Hypothalamus (tissue), 51 donors: ENCODE measurements around the gene COG7.
"Not testable (repeated sequence)": the region's sequence is repeated elsewhere in the genome, so short reads cannot be mapped to it uniquely, and the experiment has no call there.

Experiments used
- DNase-seq, 51 donors: peaks; one replicate each; lab custom pipeline; 2025; lab: John Stamatoyannopoulos, UW

COG7 gene

GRCh38 chr16:23389201-23389600 is 63.8 kb downstream of the COG7 start:
- no peak for DNase-seq

- DNase-seq, result no peak
These were observed 64.2 kb downstream of the COG7 start for GRCh38 chr16:23388786-23389185.

GRCh38 chr16:23387666-23388065 is 65.3 kb downstream of the COG7 start:
- DNase-seq, result no peak

GRCh38 chr16:23385441-23385840 is 67.5 kb downstream of the COG7 start:
- no peak for DNase-seq

GRCh38 chr16:23384878-23385277 is 68.1 kb downstream of the COG7 start:
- no peak for DNase-seq

- DNase-seq, result no peak
These were observed 69.1 kb downstream of the COG7 start for GRCh38 chr16:23383881-23384280.

GRCh38 chr16:23382279-23382678 is 70.7 kb downstream of the COG7 start:
- DNase-seq, result no peak

GRCh38 chr16:23381702-23382101 is 71.3 kb downstream of the COG7 start:
- not testable (repeated sequence) for DNase-seq

GRCh38 chr16:23380501-23380951 is 72.5 kb downstream of the COG7 start:
- no peak for DNase-seq

- DNase-seq, result no peak
These were observed 73.3 kb downstream of the COG7 start for GRCh38 chr16:23379707-23380106.

- DNase-seq, result no peak
These were observed 74.1 kb downstream of the COG7 start for GRCh38 chr16:23378921-23379320.

- no peak for DNase-seq
These were observed 74.7 kb downstream of the COG7 start for GRCh38 chr16:23378256-23378655.

- no peak for DNase-seq
These were observed 75.7 kb downstream of the COG7 start for GRCh38 chr16:23377071-23377931.

GRCh38 chr16:23375643-23376042 is 77.3 kb downstream of the COG7 start:
- no peak for DNase-seq

- no peak for DNase-seq
These were observed 78.1 kb downstream of the COG7 start for GRCh38 chr16:23374721-23375510.

GRCh38 chr16:23373436-23374219 is 79.4 kb downstream of the COG7 start:
- no peak for DNase-seq

GRCh38 chr16:23371368-23371767 is 81.6 kb downstream of the COG7 start:
- no peak for DNase-seq

GRCh38 chr16:23369416-23369815 is 83.6 kb downstream of the COG7 start:
- no peak for DNase-seq

GRCh38 chr16:23368469-23368868 is 84.5 kb downstream of the COG7 start:
- no peak for DNase-seq

- no peak for DNase-seq
These were observed 85.0 kb downstream of the COG7 start for GRCh38 chr16:23367988-23368387.

- DNase-seq, result no peak
These were observed 85.4 kb downstream of the COG7 start for GRCh38 chr16:23367564-23367963.
